Gastrocnemius medialis (tissue), 4 donors: ENCODE data around the gene EIF4EBP2.
A peak's percentile ranks its signal among the peaks of the same experiment; 100 is the strongest.

ENCODE experiments used
- CTCF ChIP-seq, 5 experiments: fragments of 450-650 bp in 3 of 5; fragments of 200-600 bp in 2 of 5; sonication (generic) in 2 of 5; IDR thresholded peaks in 4 of 5; conservative IDR thresholded peaks in 1 of 5; 1 replicate in 4 of 5; 2 replicates in 1 of 5; pipeline ENCODE4 v1.5.1; 2016 to 2019; ENCODE audit warnings: antibody characterized with exemption in 5 of 5, mild to moderate bottlenecking in 3 of 5, moderate library complexity in 3 of 5
- POLR2A ChIP-seq, 2 donors: fragments of 450-650 bp; IDR thresholded peaks; one replicate each; pipeline ENCODE4 v1.6.1; 2017; ENCODE audit warnings: antibody characterized with exemption in 2 of 2, mild to moderate bottlenecking in 2 of 2, moderate library complexity in 2 of 2

DNA sequence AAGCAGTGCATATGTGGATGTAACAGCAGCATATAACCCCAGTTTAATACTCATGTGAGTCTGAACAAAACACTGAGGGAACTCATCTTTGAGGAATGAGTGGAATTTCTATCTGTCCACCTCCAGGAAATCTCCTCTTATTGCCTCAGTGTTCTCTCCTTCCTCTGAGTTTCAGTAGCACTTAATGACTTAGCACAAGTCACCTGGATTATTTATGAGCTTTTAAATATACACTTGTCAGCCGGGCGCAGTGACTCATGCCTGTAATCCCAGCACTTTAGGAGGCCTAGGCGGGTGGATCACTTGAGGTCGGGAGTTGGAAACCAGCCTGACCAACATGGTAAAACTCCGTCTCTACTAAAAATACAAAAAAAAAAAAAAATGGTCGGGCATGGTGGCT lies 25.8 kb upstream of the EIF4EBP2 start:
- TF ChIP-seq CTCF (IDR thresholded peaks at IDR 0.05 in 4 of 5, conservative IDR thresholded peaks at IDR 0.05 in 1 of 5) (no peak), POLR2A (IDR thresholded peaks at IDR 0.05) (peak; percentile 9 to 48)
